ENCODE results near the gene USP7.

The USP7 gene

GRCh38 chr16:8854298-8854948, 109.3 kb downstream of the USP7 start:
- Histone ChIP-seq H3K36me3 (ENCODE audit: control insufficient read depth, insufficient read depth, low read length) (peaks cover 42% of the 10 kb centered on the region), H3K4me3 (replicated peaks; ENCODE audit: low read depth, low read length) (no peak overlapping the region), H3K27me3 (replicated peaks; ENCODE audit: control insufficient read depth, insufficient read depth, low read length) (no peaks in the 10 kb centered on the region)
- no peak for DNase-seq (ENCODE audit: extremely low read depth, insufficient read length)
- no peak for TF ChIP-seq CTCF (IDR thresholded peaks at IDR 0.05; ENCODE audit: insufficient read depth, low read length, poor library complexity, severe bottlenecking)

GRCh38 chr16:8853611-8854010, 110.1 kb downstream of the USP7 start:
- peaks cover 50% of the 10 kb centered on the region for H3K36me3 ChIP-seq (ENCODE audit: control insufficient read depth, insufficient read depth, low read length)
- H3K4me3 ChIP-seq (replicated peaks; ENCODE audit: low read depth, low read length), result no peak overlapping the region
- H3K27me3 ChIP-seq (replicated peaks; ENCODE audit: control insufficient read depth, insufficient read depth, low read length), result no peaks in the 10 kb centered on the region
- no peak for DNase-seq (ENCODE audit: extremely low read depth, insufficient read length)
- TF ChIP-seq CTCF (IDR thresholded peaks at IDR 0.05; ENCODE audit: insufficient read depth, low read length, poor library complexity, severe bottlenecking), result no peak

DNA sequence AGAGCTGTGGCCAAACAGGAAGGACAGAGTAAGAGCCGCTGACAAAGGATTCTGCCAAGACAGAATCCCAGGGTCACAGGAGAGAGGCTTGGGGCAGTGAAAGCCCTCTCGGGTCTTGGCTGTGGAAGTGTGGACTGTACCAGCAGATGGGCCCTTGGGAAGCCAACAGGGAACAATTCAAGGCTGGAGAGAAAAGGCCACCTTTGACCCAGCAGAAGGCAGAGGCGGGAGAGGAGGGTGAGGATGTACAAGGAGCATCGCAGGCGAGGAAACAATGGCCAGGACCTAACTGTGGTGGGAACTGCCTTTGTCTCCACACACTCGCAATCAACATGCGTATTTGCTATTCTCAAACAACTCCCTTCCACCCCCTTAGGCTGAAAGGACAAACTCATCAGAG, 110.6 kb downstream of the USP7 start:
- TF ChIP-seq CTCF (IDR thresholded peaks at IDR 0.05; ENCODE audit: insufficient read depth, low read length, poor library complexity, severe bottlenecking), result no peak
- DNase-seq (ENCODE audit: extremely low read depth, insufficient read length), result no peak
- H3K36me3 ChIP-seq (ENCODE audit: control insufficient read depth, insufficient read depth, low read length), result peaks cover 51% of the 10 kb centered on the region
- H3K27me3 ChIP-seq (replicated peaks; ENCODE audit: control insufficient read depth, insufficient read depth, low read length), result no peaks in the 10 kb centered on the region
- no peak overlapping the region for H3K4me3 ChIP-seq (replicated peaks; ENCODE audit: low read depth, low read length)

GRCh38 chr16:8852534-8852933, 111.2 kb downstream of the USP7 start:
- H3K4me3 ChIP-seq (replicated peaks; ENCODE audit: low read depth, low read length), result no peak overlapping the region
- peaks cover 51% of the 10 kb centered on the region for H3K36me3 ChIP-seq (ENCODE audit: control insufficient read depth, insufficient read depth, low read length)
- H3K27me3 ChIP-seq (replicated peaks; ENCODE audit: control insufficient read depth, insufficient read depth, low read length), result no peaks in the 10 kb centered on the region
- DNase-seq (ENCODE audit: extremely low read depth, insufficient read length), result no peak
- no peak for TF ChIP-seq CTCF (IDR thresholded peaks at IDR 0.05; ENCODE audit: insufficient read depth, low read length, poor library complexity, severe bottlenecking)

DNA sequence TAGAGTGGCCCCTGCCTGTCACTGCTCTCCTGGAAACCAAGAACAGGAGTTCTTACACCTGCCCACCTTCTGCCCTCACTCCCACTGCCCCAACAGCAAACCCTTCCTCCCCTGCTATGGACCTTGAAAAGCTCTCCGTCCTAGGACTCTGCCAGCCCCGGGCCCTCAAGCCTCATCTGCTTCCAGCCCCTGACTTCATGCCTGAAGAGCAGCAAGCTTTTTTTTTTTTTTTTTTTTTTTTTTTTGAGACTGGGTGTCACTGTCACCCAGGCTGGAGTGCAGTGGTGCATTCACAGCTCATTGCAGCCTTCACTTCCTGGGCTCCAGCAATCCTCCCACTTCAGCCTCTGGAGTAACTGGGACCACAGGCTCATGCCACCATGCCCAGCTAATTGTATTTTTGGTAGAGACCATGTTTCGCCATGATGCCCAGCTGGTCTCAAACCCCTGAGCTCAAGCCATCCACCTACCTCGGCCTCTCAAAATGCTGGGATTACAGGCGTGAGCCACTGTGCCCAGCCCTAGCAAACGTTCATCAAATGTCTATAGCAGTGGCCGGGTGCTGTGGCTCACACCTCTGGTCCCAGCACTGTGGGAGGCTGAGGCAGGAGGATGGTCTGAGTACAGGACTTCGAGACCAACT, 111.8 kb downstream of the USP7 start:
- H3K36me3 ChIP-seq (ENCODE audit: control insufficient read depth, insufficient read depth, low read length), result peaks cover 52% of the 10 kb centered on the region
- no peak for DNase-seq (ENCODE audit: extremely low read depth, insufficient read length)
- TF ChIP-seq CTCF (IDR thresholded peaks at IDR 0.05; ENCODE audit: insufficient read depth, low read length, poor library complexity, severe bottlenecking), result no peak
- no peak overlapping the region for H3K4me3 ChIP-seq (replicated peaks; ENCODE audit: low read depth, low read length)
- H3K27me3 ChIP-seq (replicated peaks; ENCODE audit: control insufficient read depth, insufficient read depth, low read length), result no peaks in the 10 kb centered on the region
